ENCODE results near the gene GCC2. TPM values are rescaled to one million over a fixed set of nuclear protein-coding genes. Genes with fewer than 3 reads are reported as not detected.

GCC2 gene
- total and polyA plus RNA-seq, 7 donors = 4.8 to 24.0 (median 18.0) TPM

DNA sequence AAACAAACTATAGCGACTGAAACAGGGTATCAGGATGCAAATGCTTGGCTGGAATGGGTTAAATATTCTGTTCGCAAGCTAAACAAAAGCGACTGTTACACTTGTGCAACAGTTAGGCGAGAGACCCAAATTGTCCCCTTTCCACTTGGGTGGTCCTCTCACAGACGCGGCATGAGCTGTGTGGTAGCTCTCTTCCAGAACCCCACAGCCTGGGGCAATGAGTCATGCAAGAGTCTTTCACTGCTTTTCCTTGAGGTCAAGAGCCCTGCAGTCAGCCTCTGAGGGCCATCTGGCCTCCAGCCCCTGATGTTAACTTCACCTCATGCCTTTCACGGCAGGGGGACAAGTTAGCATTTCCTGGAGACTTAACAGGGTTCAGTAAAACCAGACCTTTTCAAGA is 45.5 kb upstream of the GCC2 start:
- intact Hi-C loops (cut with DNase I) = no loop called here
- WGBS, 3 donors = 28 to 33% (median 31%) methylated on average over 7 of the region's 7 CpGs
- ATAC-seq (no peak), DNase-seq (no peak)
- TF ChIP-seq, protein P1, sequence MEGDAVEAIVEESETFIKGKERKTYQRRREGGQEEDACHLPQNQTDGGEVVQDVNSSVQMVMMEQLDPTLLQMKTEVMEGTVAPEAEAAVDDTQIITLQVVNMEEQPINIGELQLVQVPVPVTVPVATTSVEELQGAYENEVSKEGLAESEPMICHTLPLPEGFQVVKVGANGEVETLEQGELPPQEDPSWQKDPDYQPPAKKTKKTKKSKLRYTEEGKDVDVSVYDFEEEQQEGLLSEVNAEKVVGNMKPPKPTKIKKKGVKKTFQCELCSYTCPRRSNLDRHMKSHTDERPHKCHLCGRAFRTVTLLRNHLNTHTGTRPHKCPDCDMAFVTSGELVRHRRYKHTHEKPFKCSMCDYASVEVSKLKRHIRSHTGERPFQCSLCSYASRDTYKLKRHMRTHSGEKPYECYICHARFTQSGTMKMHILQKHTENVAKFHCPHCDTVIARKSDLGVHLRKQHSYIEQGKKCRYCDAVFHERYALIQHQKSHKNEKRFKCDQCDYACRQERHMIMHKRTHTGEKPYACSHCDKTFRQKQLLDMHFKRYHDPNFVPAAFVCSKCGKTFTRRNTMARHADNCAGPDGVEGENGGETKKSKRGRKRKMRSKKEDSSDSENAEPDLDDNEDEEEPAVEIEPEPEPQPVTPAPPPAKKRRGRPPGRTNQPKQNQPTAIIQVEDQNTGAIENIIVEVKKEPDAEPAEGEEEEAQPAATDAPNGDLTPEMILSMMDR (IDR thresholded peaks at IDR 0.05) = no peak
- H3K4me1 ChIP-seq = no peaks in the 10 kb centered on the region
- H3K4me3 ChIP-seq = no peak overlapping the region
- H3K36me3 ChIP-seq (ENCODE audit: insufficient read depth in 1 of 2, low read depth in 1 of 2) = no peaks in the 10 kb centered on the region
- no peak overlapping the region for H3K27ac ChIP-seq
- H3K9me3 ChIP-seq = peaks cover 14% of the 10 kb centered on the region
- H3K27me3 ChIP-seq (ENCODE audit: insufficient read depth in 3 of 3, low read length in 2 of 3) = no peaks in the 10 kb centered on the region

DNA sequence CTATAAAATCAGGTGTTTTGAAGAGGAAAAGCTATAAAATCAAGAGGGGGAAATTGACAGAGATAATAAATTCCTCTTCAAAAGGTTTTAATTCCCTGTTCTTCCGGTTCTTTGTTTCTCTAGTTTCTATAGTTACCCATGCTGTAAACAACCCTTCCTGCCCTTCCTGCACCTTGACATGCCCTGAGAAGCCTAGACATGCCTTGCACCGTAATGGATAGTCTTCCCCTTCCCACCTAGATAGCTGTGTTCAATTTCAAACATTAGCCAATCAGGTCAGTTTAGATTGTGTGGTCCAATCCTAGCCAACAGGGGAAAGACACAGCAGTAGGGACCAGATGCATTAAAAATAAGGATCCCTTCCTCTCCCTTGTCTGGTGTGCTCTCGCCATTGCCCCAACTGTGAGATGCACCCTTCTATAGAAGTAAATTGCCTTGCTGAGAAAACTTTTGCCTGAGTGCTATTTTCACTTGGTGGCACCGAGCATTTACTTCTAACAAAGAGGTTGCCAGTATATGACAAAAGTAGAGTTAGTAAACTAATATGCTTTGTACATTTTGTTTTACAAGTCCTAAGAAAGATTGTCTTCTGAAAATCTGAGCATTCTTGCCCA is 44.1 kb upstream of the GCC2 start:
- intact Hi-C loops (cut with DNase I) = no loop called here
- DNase-seq = no peak
- no peak overlapping the region for H3K4me3 ChIP-seq
- no peaks in the 10 kb centered on the region for H3K36me3 ChIP-seq (ENCODE audit: insufficient read depth in 1 of 2, low read depth in 1 of 2)
- peaks cover 8% of the 10 kb centered on the region for H3K9me3 ChIP-seq
- H3K27me3 ChIP-seq (ENCODE audit: insufficient read depth in 3 of 3, low read length in 2 of 3) = no peaks in the 10 kb centered on the region
- TF ChIP-seq, protein P1 (IDR thresholded peaks at IDR 0.05) = no peak
- H3K27ac ChIP-seq = no peak overlapping the region
- H3K4me1 ChIP-seq = no peaks in the 10 kb centered on the region
- WGBS, 3 donors = 75 to 80% (median 79%) methylated on average over 4 of the region's 4 CpGs
- ATAC-seq = no peak

DNA sequence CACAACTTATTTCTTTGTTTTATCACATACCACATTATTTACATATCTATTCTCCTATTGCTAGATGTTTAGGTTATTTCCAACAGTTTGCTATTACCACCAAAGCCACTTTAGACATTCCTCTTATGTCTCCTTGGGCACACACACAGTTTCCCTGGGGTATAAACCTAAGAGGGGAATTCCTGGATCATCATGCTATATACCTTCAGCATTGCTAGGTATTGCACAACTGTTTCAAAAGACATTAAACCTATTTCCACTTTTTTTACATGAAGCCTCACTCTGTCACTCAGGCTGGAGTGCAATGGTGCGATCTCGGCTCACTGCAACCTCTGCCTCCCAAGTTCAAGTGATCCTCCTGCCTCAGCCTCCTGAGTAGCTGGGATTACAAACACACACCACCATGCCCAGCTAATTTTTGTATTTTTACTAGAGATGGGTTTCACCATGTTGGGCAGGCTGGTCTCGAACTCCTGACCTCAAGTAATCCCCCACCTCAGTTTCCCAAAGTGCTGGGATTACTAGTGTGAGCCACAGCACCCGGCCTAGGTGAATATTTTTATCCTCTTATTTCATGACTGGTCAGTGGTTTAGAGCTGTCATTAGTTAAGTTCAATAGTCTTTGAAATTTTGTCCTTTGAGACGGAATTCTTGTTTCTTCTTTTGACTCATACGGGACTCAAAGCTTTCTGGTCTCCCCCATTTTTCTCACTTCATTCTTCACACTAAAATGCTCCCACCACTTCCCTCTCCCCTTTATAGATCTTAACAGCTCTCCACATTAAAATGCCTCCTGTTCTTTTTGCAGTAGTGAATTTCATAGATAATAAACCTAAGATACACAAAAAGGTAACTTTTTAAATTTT is 40.9 kb upstream of the GCC2 start:
- intact Hi-C loops (cut with DNase I) = no loop called here
- H3K27ac ChIP-seq = no peak overlapping the region
- no peak for ATAC-seq
- H3K36me3 ChIP-seq (ENCODE audit: insufficient read depth in 1 of 2, low read depth in 1 of 2) = no peaks in the 10 kb centered on the region
- no peaks in the 10 kb centered on the region for H3K27me3 ChIP-seq (ENCODE audit: insufficient read depth in 3 of 3, low read length in 2 of 3)
- 86 to 88% (median 87%) methylated on average over 6 of the region's 6 CpGs for WGBS, 3 donors
- H3K4me3 ChIP-seq = no peak overlapping the region
- no peaks in the 10 kb centered on the region for H3K4me1 ChIP-seq
- TF ChIP-seq, protein P1 (IDR thresholded peaks at IDR 0.05) = no peak
- no peak for DNase-seq
- H3K9me3 ChIP-seq = peaks cover 8% of the 10 kb centered on the region

DNA sequence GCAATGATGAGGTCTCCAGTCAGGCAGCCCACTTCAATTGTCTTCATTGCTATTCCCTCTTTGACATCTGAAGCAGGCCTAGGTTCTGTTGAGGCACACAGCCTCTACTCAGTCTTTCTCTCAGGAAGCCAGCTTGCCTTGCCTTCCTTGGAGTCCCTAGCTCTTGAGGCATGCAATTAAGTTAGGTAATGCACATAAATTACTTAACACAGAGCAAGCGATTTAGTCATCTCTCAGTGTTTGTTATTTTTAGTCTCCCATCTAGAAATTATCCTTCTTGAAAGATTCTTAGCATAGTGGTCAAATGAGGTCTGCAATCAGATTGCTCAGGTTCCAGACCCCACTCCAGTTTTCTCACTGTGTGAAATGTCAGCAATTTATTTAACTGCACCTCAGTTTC is 39.2 kb upstream of the GCC2 start:
- Histone ChIP-seq H3K4me1 (no peaks in the 10 kb centered on the region), H3K9me3 (peaks cover 8% of the 10 kb centered on the region), H3K27me3 (ENCODE audit: insufficient read depth in 3 of 3, low read length in 2 of 3) (no peaks in the 10 kb centered on the region), H3K36me3 (ENCODE audit: insufficient read depth in 1 of 2, low read depth in 1 of 2) (no peaks in the 10 kb centered on the region), H3K4me3 (no peak overlapping the region), H3K27ac (no peak overlapping the region)
- no peak for ATAC-seq
- 82 to 89% (median 88%) methylated on average over 1 of the region's 1 CpG for WGBS, 3 donors
- TF ChIP-seq, protein P1 (IDR thresholded peaks at IDR 0.05) = no peak
- intact Hi-C loops (cut with DNase I) = no loop called here
- no peak for DNase-seq
